ENCODE measurements around the gene EYA2.
A peak's percentile ranks its signal among the peaks of the same experiment; 100 is the strongest.
"Not testable (repeated sequence)": the region's sequence is repeated elsewhere in the genome, so short reads cannot be mapped to it uniquely, and the experiment has no call there.

EYA2 gene

GRCh38 chr20:46932439-46932838 is 37.8 kb downstream of the EYA2 start:
- not testable (repeated sequence) for DNase-seq

- DNase-seq = no peak
Measured at GRCh38 chr20:46933150-46933549, 38.5 kb downstream of the EYA2 start.

GRCh38 chr20:46934746-46935287 is 40.2 kb downstream of the EYA2 start:
- DNase-seq = no peak

GRCh38 chr20:46935394-46936017 is 40.9 kb downstream of the EYA2 start:
- no peak for DNase-seq

GRCh38 chr20:46936415-46937156 is 41.9 kb downstream of the EYA2 start:
- peak; percentile 17 for DNase-seq

GRCh38 chr20:46937157-46937523 is 42.5 kb downstream of the EYA2 start:
- no peak for DNase-seq

GRCh38 chr20:46937533-46938226 is 43.0 kb downstream of the EYA2 start:
- DNase-seq = no peak

- DNase-seq = no peak
Measured at GRCh38 chr20:46938434-46938833, 43.8 kb downstream of the EYA2 start.

GRCh38 chr20:46939031-46939965 is 44.7 kb downstream of the EYA2 start:
- DNase-seq = no peak

- DNase-seq = no peak
Measured at GRCh38 chr20:46940616-46941015, 46.0 kb downstream of the EYA2 start.

GRCh38 chr20:46941404-46941803 is 46.8 kb downstream of the EYA2 start:
- no peak for DNase-seq

- DNase-seq = no peak
Measured at GRCh38 chr20:46943861-46944591, 49.4 kb downstream of the EYA2 start.

GRCh38 chr20:46945465-46945864 is 50.8 kb downstream of the EYA2 start:
- DNase-seq = no peak

GRCh38 chr20:46946181-46946624 is 51.6 kb downstream of the EYA2 start:
- no peak for DNase-seq

GRCh38 chr20:46946796-46947195 is 52.2 kb downstream of the EYA2 start:
- no peak for DNase-seq

GRCh38 chr20:46948081-46948480 is 53.4 kb downstream of the EYA2 start:
- no peak for DNase-seq

- DNase-seq = no peak
Measured at GRCh38 chr20:46951405-46951804, 56.8 kb downstream of the EYA2 start.

GRCh38 chr20:46951840-46952497 is 57.3 kb downstream of the EYA2 start:
- DNase-seq = no peak

- DNase-seq = no peak
Measured at GRCh38 chr20:46953596-46953995, 59.0 kb downstream of the EYA2 start.

- DNase-seq = no peak
Measured at GRCh38 chr20:46954490-46955038, 59.9 kb downstream of the EYA2 start.

All from right kidney (tissue), 1 donor.